SK-N-MC (cell line): ENCODE results near the gene KCNH2.

Experiments used
- EZH2 ChIP-seq: fragments of 200-600 bp; sonication (generic); IDR thresholded peaks from one replicate; pipeline ENCODE4 v1.6.1; 2017; ENCODE audit warnings: antibody characterized with exemption
- FOXP2 ChIP-seq: optimal IDR thresholded peaks from 2 replicates; pipeline ENCODE3; 2011; ENCODE audit warnings: mild to moderate bottlenecking, moderate library complexity; ENCODE audit not compliant: insufficient read depth; ENCODE audit errors: extremely low read length, control extremely low read depth
- POLR2AphosphoS5 ChIP-seq: IDR thresholded peaks from 2 replicates; pipeline ENCODE4 v1.6.1; 2012; ENCODE audit warnings: mild to moderate bottlenecking, low read depth, low read length, borderline replicate concordance

DNA sequence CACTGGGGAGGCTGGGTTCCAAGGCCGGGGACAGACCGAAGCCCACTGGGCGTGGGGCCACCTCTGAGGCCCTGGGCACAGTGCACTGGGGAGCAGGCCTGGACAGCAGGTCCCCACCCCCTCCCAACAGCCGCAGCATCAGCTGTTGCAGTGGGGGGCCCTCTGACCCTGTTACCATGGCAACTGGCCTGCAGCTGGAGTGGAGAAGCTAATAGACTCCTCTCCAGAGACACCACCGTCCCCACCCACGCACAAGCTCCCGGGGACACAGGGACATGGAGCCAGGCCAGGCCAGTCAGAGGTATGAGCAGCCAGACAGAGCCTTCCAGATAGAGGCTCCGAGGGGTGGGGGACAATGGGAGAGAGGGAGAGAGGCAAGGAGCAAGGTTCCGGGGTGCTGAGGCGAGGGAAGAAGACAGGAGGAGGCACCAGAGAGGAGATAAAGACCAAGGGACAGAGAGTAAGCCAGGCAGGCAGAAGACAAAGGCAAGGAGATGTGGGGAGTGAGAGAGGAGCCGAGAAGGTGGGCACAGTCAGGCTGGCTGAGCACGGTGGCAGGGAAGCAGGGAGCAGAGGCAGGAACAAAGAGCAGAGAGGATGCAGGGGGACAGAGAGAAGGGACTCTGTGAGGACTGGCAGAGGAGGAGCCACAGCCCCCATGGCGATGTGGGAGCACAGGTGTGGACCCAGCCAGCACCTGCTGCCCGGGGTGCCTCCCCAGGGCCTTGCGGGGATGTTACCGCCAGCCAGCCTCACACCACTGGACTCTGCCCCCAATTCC is 6.7 kb downstream of the KCNH2 start:
- no peak for TF ChIP-seq EZH2
- no peak for TF ChIP-seq POLR2AphosphoS5
- no peak for TF ChIP-seq FOXP2
